Body of pancreas (tissue), 4 donors: ENCODE data around the gene PVALEF.

ENCODE experiments used
- CTCF ChIP-seq, 7 experiments: fragments of 450-650 bp in 4 of 7; fragments of 200-600 bp in 3 of 7; sonication (generic) in 3 of 7; IDR thresholded peaks; one replicate each; pipeline ENCODE4 v1.5.1; 2016 to 2019; ENCODE audit warnings: antibody characterized with exemption in 7 of 7
- POLR2A ChIP-seq, 3 donors: fragments of 450-650 bp; IDR thresholded peaks; one replicate each; pipeline ENCODE4 v1.6.1; 2016; ENCODE audit warnings: antibody characterized with exemption in 3 of 3, mild to moderate bottlenecking in 2 of 3

- TF ChIP-seq CTCF (IDR thresholded peaks at IDR 0.05) (no peak), POLR2A (IDR thresholded peaks at IDR 0.05) (no peak)
Measured at GRCh38 chr17:81191646-81192045, 26.3 kb downstream of the PVALEF start.
